Bronchial epithelial cell (primary cell): ENCODE results near the gene SLC35E4. TPM values are rescaled to one million over a fixed set of nuclear protein-coding genes. Genes with fewer than 3 reads are reported as not detected.
A peak's percentile ranks its signal among the peaks of the same experiment; 100 is the strongest.

Experiments used
- DNase-seq: peaks from one replicate; pipeline ENCODE4 v3.0.0-alpha.2; 2010; ENCODE audit warnings: low read depth
- FAIRE-seq: peaks from 2 replicates; lab custom pipeline; 2011; peaks lifted over from hg19 to GRCh38; lab: Jason Lieb, UNC
- H3K27me3 ChIP-seq: 2 replicates; pipeline ENCODE4 v1.5.1; 2011; ENCODE audit warnings: low read length; ENCODE audit not compliant: control insufficient read depth, insufficient read depth
- H3K36me3 ChIP-seq: 2 replicates; pipeline ENCODE4 v1.5.1; 2011; ENCODE audit warnings: low read length; ENCODE audit not compliant: control insufficient read depth, insufficient read depth
- H3K4me3 ChIP-seq: 2 replicates; pipeline ENCODE4 v1.5.1; 2011; ENCODE audit warnings: mild to moderate bottlenecking, low read depth, low read length, control low read depth
- total RNA-seq: library from RNA; depleted of rRNA; stranded (reverse); fragments of >200 nt; gene quantifications from 2 replicates; pipeline ENCODE4 v1.2.1, GENCODE V29; 2014
- TF ChIP-seq, protein P1 (sequence below): IDR thresholded peaks from 2 replicates; pipeline ENCODE4 v1.5.1; 2011; ENCODE audit warnings: mild to moderate bottlenecking, moderate library complexity, low read length, control low read depth, inconsistent platforms; ENCODE audit not compliant: insufficient read depth, severe bottlenecking

SLC35E4 gene
- total RNA-seq, 1 donor from 2014 or later: 4.7 TPM

DNA sequence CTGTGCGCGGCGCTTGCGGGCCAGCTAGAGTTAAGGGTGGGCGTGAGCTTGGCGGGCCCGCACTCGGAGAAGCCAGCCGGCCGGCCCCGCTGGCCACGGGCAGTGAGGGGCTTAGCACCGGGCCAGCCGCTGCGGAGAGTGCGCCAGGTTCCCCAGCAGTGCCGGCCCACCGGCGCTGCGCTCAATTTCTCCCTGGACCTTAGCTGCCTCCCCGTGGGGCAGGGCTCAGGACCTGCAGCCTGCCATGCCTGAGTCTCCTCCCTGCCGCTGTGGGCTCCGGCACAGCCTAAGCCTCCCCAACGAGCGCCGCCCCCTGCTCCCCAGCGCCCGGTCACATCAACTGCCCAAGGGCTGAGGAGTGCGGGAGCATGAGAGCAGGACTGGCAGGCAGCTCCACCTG is 38.7 kb upstream of the SLC35E4 start:
- FAIRE-seq (no peak), DNase-seq (no peak)
- no peaks in the 10 kb centered on the region for H3K36me3 ChIP-seq
- peaks cover 2% of the 10 kb centered on the region for H3K27me3 ChIP-seq
- no peak overlapping the region for H3K4me3 ChIP-seq
- TF ChIP-seq, protein P1, sequence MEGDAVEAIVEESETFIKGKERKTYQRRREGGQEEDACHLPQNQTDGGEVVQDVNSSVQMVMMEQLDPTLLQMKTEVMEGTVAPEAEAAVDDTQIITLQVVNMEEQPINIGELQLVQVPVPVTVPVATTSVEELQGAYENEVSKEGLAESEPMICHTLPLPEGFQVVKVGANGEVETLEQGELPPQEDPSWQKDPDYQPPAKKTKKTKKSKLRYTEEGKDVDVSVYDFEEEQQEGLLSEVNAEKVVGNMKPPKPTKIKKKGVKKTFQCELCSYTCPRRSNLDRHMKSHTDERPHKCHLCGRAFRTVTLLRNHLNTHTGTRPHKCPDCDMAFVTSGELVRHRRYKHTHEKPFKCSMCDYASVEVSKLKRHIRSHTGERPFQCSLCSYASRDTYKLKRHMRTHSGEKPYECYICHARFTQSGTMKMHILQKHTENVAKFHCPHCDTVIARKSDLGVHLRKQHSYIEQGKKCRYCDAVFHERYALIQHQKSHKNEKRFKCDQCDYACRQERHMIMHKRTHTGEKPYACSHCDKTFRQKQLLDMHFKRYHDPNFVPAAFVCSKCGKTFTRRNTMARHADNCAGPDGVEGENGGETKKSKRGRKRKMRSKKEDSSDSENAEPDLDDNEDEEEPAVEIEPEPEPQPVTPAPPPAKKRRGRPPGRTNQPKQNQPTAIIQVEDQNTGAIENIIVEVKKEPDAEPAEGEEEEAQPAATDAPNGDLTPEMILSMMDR: no peak

DNA sequence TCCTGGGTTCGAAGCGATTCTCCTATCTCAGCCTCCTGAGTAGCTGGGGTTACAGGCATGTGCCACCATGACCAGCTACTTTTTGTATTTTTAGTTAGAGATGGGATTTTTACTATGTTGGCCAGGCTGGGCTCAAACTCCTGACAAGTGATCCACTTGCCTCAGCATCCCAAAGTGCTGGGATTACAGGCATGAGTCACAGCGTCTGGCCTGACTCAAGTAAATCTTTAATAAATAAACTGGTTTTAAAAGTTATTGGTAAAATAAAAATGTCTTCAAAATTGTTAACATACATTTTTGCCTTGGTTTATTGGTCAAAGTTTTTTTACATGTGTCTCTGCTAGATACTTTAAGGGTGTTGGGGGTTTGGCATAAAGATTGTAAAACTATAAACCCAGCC is 36.6 kb upstream of the SLC35E4 start:
- no peaks in the 10 kb centered on the region for H3K36me3 ChIP-seq
- H3K27me3 ChIP-seq: peaks cover 2% of the 10 kb centered on the region
- FAIRE-seq (no peak), DNase-seq (no peak)
- TF ChIP-seq, protein P1: no peak
- no peak overlapping the region for H3K4me3 ChIP-seq

DNA sequence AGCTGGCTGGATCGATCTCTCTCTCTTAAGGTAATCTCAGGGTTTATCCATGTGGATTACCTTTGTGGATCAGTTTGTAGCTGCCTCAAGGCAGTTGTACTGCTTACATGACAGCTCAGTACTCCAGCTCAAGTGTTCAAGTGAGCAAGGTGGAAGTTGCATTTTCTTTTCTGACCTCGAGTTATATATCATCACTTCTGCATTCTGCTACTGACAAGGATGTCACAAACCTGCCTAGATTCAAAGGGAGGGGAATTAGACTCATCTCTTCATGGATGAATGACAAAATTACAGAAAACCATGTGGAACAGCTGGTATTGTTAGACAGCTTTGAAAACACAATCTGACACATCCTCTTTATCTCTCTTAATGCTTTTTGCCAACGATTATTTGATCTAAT is 34.7 kb upstream of the SLC35E4 start:
- FAIRE-seq (no peak), DNase-seq (no peak)
- Histone ChIP-seq H3K4me3 (no peak overlapping the region), H3K36me3 (no peaks in the 10 kb centered on the region), H3K27me3 (no peaks in the 10 kb centered on the region)
- TF ChIP-seq, protein P1: no peak

DNA sequence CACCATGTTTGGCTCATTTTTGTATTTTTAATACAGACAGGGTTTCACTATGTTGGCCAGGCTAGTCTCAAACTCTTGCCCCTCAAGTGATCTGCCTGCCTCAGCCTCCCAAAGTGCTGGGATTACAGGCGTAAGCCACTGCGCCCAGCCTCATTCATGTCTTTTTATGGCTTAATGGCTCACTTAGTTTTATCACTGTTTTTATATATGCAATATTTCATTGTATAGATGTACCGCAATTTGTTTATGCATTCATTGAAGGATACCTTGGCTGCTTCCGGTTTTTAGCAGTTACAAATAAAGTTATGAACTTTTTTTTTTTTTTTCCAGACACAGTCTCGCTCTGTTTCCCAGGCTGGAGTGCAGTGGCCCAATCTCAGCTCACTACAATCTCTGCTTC is 34.1 kb upstream of the SLC35E4 start:
- Histone ChIP-seq H3K4me3 (no peak overlapping the region), H3K36me3 (no peaks in the 10 kb centered on the region), H3K27me3 (no peaks in the 10 kb centered on the region)
- FAIRE-seq: no peak
- no peak for DNase-seq
- TF ChIP-seq, protein P1: no peak

DNA sequence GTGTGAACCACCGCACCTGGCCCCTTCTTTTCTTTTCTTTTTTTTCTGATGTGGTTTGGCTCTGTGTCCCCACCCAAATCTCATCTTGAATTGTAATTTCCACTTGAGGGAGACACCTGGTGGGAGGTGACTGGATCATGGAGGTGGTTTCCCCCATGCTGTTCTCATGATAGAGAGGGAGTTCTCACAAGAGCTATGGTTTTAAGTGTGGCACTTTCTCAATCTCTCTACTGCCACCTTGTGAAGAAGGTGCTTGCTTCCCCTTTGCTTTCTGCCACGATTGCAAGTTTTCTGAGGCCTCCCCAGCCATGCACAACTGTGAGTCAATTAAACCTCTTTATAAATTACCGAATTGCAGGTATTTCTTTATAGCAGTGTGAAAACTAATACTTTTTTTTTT is 33.5 kb upstream of the SLC35E4 start:
- Histone ChIP-seq H3K27me3 (no peaks in the 10 kb centered on the region), H3K36me3 (no peaks in the 10 kb centered on the region), H3K4me3 (no peak overlapping the region)
- TF ChIP-seq, protein P1: peak; percentile 48
- peak; percentile 48 for DNase-seq
- FAIRE-seq: no peak

DNA sequence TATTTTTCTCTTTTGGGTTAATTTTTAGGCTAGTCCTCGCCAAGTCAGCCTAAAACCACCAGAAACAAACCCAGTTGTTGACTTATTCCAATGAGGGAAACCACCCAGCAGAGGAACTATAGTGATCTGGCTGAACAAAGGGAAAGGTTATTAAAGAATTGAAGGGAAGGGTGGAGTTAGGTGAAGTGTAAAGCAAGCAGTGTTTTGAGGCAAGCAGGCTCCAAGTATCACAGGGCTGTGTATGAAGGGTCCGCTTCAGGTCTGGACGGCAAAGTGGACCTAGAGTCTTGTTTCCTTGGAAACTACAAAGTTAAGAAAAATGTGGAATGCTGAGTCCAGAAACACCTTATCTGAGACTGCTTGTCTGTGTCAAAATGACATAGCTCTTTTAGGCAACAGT is 31.8 kb upstream of the SLC35E4 start:
- Histone ChIP-seq H3K4me3 (no peak overlapping the region), H3K36me3 (no peaks in the 10 kb centered on the region), H3K27me3 (no peaks in the 10 kb centered on the region)
- TF ChIP-seq, protein P1: no peak
- DNase-seq: no peak
- FAIRE-seq: no peak
